Endothelial cell (in vitro differentiated cells): ENCODE data around the gene CFAP20. TPM values are rescaled to one million over a fixed set of nuclear protein-coding genes. Genes with fewer than 3 reads are reported as not detected.
A peak's percentile ranks its signal among the peaks of the same experiment; 100 is the strongest.

Source experiments
- DNase-seq: peaks from one replicate; pipeline ENCODE4 v3.0.0; 2021; ENCODE audit warnings: low spot score
- H3K27ac Mint-ChIP-seq: one replicate; pipeline ENCODE4 v1.8.0; 2021; ENCODE audit warnings: mixed read lengths, inconsistent platforms; ENCODE audit not compliant: unreplicated experiment
- H3K27me3 Mint-ChIP-seq: one replicate; pipeline ENCODE4 v1.8.0; 2021; ENCODE audit warnings: mild to moderate bottlenecking, moderate library complexity, mixed read lengths, inconsistent platforms; ENCODE audit not compliant: unreplicated experiment
- H3K36me3 Mint-ChIP-seq: one replicate; pipeline ENCODE4 v1.8.0; 2021; ENCODE audit warnings: mild to moderate bottlenecking, low read depth, mixed read lengths, inconsistent platforms; ENCODE audit not compliant: unreplicated experiment
- H3K4me1 Mint-ChIP-seq: one replicate; pipeline ENCODE4 v1.8.0; 2021; ENCODE audit warnings: mild to moderate bottlenecking, mixed read lengths, inconsistent platforms; ENCODE audit not compliant: unreplicated experiment
- H3K4me3 Mint-ChIP-seq: one replicate; pipeline ENCODE4 v1.8.0; 2021; ENCODE audit warnings: mild to moderate bottlenecking, mixed read lengths, inconsistent platforms; ENCODE audit not compliant: unreplicated experiment
- H3K9me3 Mint-ChIP-seq: one replicate; pipeline ENCODE4 v1.8.0; 2021; ENCODE audit warnings: mixed read lengths, inconsistent platforms; ENCODE audit not compliant: unreplicated experiment
- long read RNA-seq: library from polyadenylated mRNA; unstranded; transcript quantifications from one replicate; pipeline ENCODE4 v2.0.0, GENCODE V29; 2020; ENCODE audit not compliant: unreplicated experiment
- total RNA-seq: library from RNA; stranded (reverse); fragmentation: NEBNext Ultra II Directional; extraction: Animal tissue kit (Norgen Biotek cat#: 25700); gene quantifications from one replicate; pipeline ENCODE4 v1.2.1, GENCODE V29; 2021; ENCODE audit not compliant: unreplicated experiment
- TF ChIP-seq, protein P1 (sequence below): fragments of 200-600 bp; sonication (generic); IDR thresholded peaks from one replicate; pipeline ENCODE4 v1.5.0; 2021; ENCODE audit warnings: antibody characterized with exemption; ENCODE audit not compliant: unreplicated experiment

Gene CFAP20
- total RNA-seq: 89.7 TPM
- long read RNA-seq, transcript CFAP20-201 (6 exons, 1,354 nt): major isoform, 135 of 143 reads
- long read RNA-seq, partial matches to known transcripts: 1 of 143 reads
- long read RNA-seq, other reads (novel, unspliced or antisense): 7 of 143 reads

- Mint-ChIP-seq H3K27ac (peak within 1 kb of the TSS; percentile 79), H3K9me3 (no peaks in the 10 kb centered on the region), H3K4me3 (peak within 1 kb of the TSS; percentile 96), H3K4me1 (peaks cover 36% of the 10 kb centered on the region), H3K36me3 (peaks cover 10% of the 10 kb centered on the region), H3K27me3 (peaks cover 6% of the 10 kb centered on the region)
- TF ChIP-seq, protein P1, sequence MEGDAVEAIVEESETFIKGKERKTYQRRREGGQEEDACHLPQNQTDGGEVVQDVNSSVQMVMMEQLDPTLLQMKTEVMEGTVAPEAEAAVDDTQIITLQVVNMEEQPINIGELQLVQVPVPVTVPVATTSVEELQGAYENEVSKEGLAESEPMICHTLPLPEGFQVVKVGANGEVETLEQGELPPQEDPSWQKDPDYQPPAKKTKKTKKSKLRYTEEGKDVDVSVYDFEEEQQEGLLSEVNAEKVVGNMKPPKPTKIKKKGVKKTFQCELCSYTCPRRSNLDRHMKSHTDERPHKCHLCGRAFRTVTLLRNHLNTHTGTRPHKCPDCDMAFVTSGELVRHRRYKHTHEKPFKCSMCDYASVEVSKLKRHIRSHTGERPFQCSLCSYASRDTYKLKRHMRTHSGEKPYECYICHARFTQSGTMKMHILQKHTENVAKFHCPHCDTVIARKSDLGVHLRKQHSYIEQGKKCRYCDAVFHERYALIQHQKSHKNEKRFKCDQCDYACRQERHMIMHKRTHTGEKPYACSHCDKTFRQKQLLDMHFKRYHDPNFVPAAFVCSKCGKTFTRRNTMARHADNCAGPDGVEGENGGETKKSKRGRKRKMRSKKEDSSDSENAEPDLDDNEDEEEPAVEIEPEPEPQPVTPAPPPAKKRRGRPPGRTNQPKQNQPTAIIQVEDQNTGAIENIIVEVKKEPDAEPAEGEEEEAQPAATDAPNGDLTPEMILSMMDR: no peak
- DNase-seq: peak; percentile 97
Observed at GRCh38 chr16:58129097-58129936, at the start of gene CFAP20. CFAP20 (minus strand) TSS chr16:58129381; CDS start chr16:58129115, 266 bp downstream.

DNA sequence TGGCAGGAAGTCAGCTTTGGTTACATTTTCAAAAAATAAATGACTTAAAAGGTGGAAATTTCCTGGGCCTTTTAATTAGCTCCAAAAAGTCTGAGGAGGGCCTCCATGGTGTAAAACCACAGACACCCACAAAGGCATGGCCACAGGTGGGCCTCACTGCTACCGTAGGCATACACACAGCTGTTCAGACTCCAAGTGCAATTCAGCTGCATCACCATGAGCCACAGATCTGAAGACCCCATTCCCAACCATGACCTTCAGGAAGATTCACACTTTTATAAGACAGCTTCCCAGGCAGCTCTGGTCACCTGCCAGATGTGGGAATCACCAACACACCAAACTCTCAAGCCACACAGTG lies 48.2 kb upstream of the CFAP20 start:
- Mint-ChIP-seq H3K27me3 (peaks cover 4% of the 10 kb centered on the region), H3K36me3 (peaks cover 30% of the 10 kb centered on the region), H3K27ac (no peak overlapping the region)

DNA sequence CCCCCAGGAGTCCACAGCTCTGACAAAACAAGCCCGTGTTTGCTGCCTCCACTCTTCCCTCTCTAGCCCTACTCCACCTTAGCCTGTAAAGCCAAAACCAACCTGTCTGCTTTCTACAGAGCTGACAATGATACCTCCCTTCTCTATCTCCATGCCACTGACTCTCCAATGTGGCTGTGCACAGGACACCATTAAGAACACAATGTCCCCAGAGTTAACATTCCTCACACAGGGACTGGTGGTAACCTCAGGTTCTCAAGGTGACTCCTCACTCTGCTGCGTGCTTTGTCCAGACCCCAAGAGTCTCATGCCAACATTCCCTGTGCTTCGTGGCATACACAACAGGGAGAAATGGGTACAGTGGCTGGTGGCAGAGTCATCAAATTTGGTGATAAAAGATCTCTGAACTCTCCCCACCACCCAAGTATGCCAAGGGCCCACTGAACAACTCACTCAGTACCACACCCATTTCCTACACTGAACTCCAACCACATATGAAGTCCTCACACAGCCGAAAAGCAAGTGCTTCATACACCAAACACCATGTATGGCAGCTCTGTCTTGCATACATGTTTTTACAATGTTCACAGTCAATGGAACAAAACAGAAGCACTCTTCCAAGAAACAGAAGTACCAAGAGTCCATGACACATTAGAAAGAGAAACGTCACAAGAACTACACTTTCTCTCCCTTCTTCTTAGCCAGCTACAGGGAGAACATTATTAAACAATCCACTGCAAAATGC lies 47.6 kb upstream of the CFAP20 start:
- DNase-seq: no peak
- TF ChIP-seq, protein P1: no peak
- H3K27ac Mint-ChIP-seq: no peak overlapping the region
- H3K4me3 Mint-ChIP-seq: no peak overlapping the region
- no peaks in the 10 kb centered on the region for H3K9me3 Mint-ChIP-seq
- H3K4me1 Mint-ChIP-seq: no peaks in the 10 kb centered on the region
- peaks cover 4% of the 10 kb centered on the region for H3K27me3 Mint-ChIP-seq
- H3K36me3 Mint-ChIP-seq: peaks cover 31% of the 10 kb centered on the region

More for the DNA sequence above, 48.2 kb upstream of the CFAP20 start:
- DNase-seq: no peak
- H3K4me1 Mint-ChIP-seq: no peaks in the 10 kb centered on the region
- TF ChIP-seq, protein P1: no peak
- H3K9me3 Mint-ChIP-seq: no peaks in the 10 kb centered on the region
- no peak overlapping the region for H3K4me3 Mint-ChIP-seq

GRCh38 chr16:58170223-58170622 lies 41.0 kb upstream of the CFAP20 start:
- Mint-ChIP-seq H3K9me3 (no peaks in the 10 kb centered on the region), H3K27ac (no peak overlapping the region), H3K4me3 (no peak overlapping the region), H3K4me1 (peaks cover 17% of the 10 kb centered on the region), H3K27me3 (peaks cover 5% of the 10 kb centered on the region), H3K36me3 (peaks cover 44% of the 10 kb centered on the region)
- no peak for DNase-seq
- TF ChIP-seq, protein P1: no peak
